ENCODE results near the gene SNCA. TPM values are rescaled to one million over a fixed set of nuclear protein-coding genes. Genes with fewer than 3 reads are reported as not detected.

SNCA gene
- total RNA-seq, 4 donors from 2014 or later: 2.2 to 7.8 (median 4.0) TPM

- H3K27ac ChIP-seq: no peak overlapping the region
- DNase-seq: no peak
- no peak overlapping the region for H3K4me3 ChIP-seq
- no peaks in the 10 kb centered on the region for H3K4me1 ChIP-seq
- 49 to 65% methylated on average over 3 of the region's 3 CpGs for WGBS, 2 donors (ENCODE audit: low coverage in 1 of 2)
- no peaks in the 10 kb centered on the region for H3K9me3 ChIP-seq
- in situ Hi-C loops (cut with MboI; ENCODE audit: low pct_ligation_motif_present in 1 of 4, low pct_unique_long_range_greater_than_20kb in 1 of 4, low sequenced_read_pairs in 3 of 4): no loop called here
- intact Hi-C loops (cut with DNase I; ENCODE audit: low total_unique reads): no loop called here
- H3K36me3 ChIP-seq: no peaks in the 10 kb centered on the region
- no peaks in the 10 kb centered on the region for H3K27me3 ChIP-seq
- TF ChIP-seq POLR2A (IDR thresholded peaks at IDR 0.05) (no peak), POLR2AphosphoS5 (IDR thresholded peaks at IDR 0.05) (no peak), CTCF (IDR thresholded peaks at IDR 0.05) (no peak)
Observed at GRCh38 chr4:89855236-89855635, 18.3 kb upstream of the SNCA start.

- no peaks in the 10 kb centered on the region for H3K4me1 ChIP-seq
- H3K4me3 ChIP-seq: no peak overlapping the region
- intact Hi-C loops (cut with DNase I; ENCODE audit: low total_unique reads): loop anchor here (5.0 kb wide), 1 partner anchor 460 kb away; no protein-coding TSS in a partner anchor
- DNase-seq: no peak
- H3K9me3 ChIP-seq: no peaks in the 10 kb centered on the region
- no peak overlapping the region for H3K27ac ChIP-seq
- WGBS, 2 donors (ENCODE audit: low coverage in 1 of 2): 77 to 100% methylated on average over 1 of the region's 1 CpG
- no peaks in the 10 kb centered on the region for H3K27me3 ChIP-seq
- in situ Hi-C loops (cut with MboI; ENCODE audit: low pct_ligation_motif_present in 1 of 4, low pct_unique_long_range_greater_than_20kb in 1 of 4, low sequenced_read_pairs in 3 of 4): no loop called here
- TF ChIP-seq EP300 (IDR thresholded peaks at IDR 0.05; ENCODE audit: low read depth): no peak
- TF ChIP-seq POLR2A (IDR thresholded peaks at IDR 0.05): no peak
- no peak for TF ChIP-seq CTCF (IDR thresholded peaks at IDR 0.05)
- no peak for TF ChIP-seq POLR2AphosphoS5 (IDR thresholded peaks at IDR 0.05)
- H3K36me3 ChIP-seq: no peaks in the 10 kb centered on the region
Observed at GRCh38 chr4:89847571-89848325, 10.8 kb upstream of the SNCA start.

GRCh38 chr4:89839558-89839957 lies 2.6 kb upstream of the SNCA start:
- Histone ChIP-seq H3K27ac (no peak overlapping the region), H3K36me3 (no peaks in the 10 kb centered on the region), H3K9me3 (no peaks in the 10 kb centered on the region), H3K27me3 (peaks cover 66% of the 10 kb centered on the region), H3K4me3 (no peak overlapping the region), H3K4me1 (peaks cover 0 to 20% (median 16%) of the 10 kb centered on the region in 4 donors)
- DNase-seq: no peak
- 30 to 55% methylated on average over 1 of the region's 1 CpG for WGBS, 2 donors (ENCODE audit: low coverage in 1 of 2)
- in situ Hi-C loops (cut with MboI; ENCODE audit: low pct_ligation_motif_present in 1 of 4, low pct_unique_long_range_greater_than_20kb in 1 of 4, low sequenced_read_pairs in 3 of 4): no loop called here
- intact Hi-C loops (cut with DNase I; ENCODE audit: low total_unique reads): no loop called here
- TF ChIP-seq EP300 (IDR thresholded peaks at IDR 0.05; ENCODE audit: low read depth): no peak
- TF ChIP-seq POLR2AphosphoS5 (IDR thresholded peaks at IDR 0.05): no peak
- no peak for TF ChIP-seq POLR2A (IDR thresholded peaks at IDR 0.05)
- no peak for TF ChIP-seq CTCF (IDR thresholded peaks at IDR 0.05)

GRCh38 chr4:89837993-89838390 lies 1.0 kb upstream of the SNCA start:
- 2 to 4% methylated on average over 4 to 8 of the region's 8 CpGs for WGBS, 2 donors (ENCODE audit: low coverage in 1 of 2)
- Histone ChIP-seq H3K27ac (peak overlapping the region in 2 of 4 donors; percentile 56 to 64), H3K27me3 (peaks cover 66% of the 10 kb centered on the region), H3K4me1 (peaks cover 0 to 20% (median 16%) of the 10 kb centered on the region in 4 donors), H3K9me3 (no peaks in the 10 kb centered on the region), H3K36me3 (no peaks in the 10 kb centered on the region), H3K4me3 (peak overlapping the region in 3 of 4 donors; percentile 37 to 62 (median 46))
- intact Hi-C loops (cut with DNase I; ENCODE audit: low total_unique reads) (no loop called here), in situ Hi-C loops (cut with MboI; ENCODE audit: low pct_ligation_motif_present in 1 of 4, low pct_unique_long_range_greater_than_20kb in 1 of 4, low sequenced_read_pairs in 3 of 4) (no loop called here)
- TF ChIP-seq CTCF (IDR thresholded peaks at IDR 0.05) (no peak), EP300 (IDR thresholded peaks at IDR 0.05; ENCODE audit: low read depth) (no peak), POLR2A (IDR thresholded peaks at IDR 0.05) (no peak), POLR2AphosphoS5 (IDR thresholded peaks at IDR 0.05) (no peak)
- no peak for DNase-seq

Measured in transverse colon (tissue), 4 donors.